SU-DHL-6 (cell line): Measurements from ENCODE around the gene COL6A2.

Experiments used
- EZH2phosphoT487 ChIP-seq: fragments of 200-600 bp; sonication (generic), shearing (Covaris generic); conservative IDR thresholded peaks from 2 replicates; pipeline ENCODE4 v1.6.1; 2018; ENCODE audit warnings: mild to moderate bottlenecking, antibody characterized with exemption, low read length, moderate library complexity, mixed read lengths
- TF ChIP-seq, protein P1 (sequence below): fragments of 200-600 bp; sonication (generic); IDR thresholded peaks from one replicate; pipeline ENCODE4 v1.5.1; 2017; ENCODE audit warnings: antibody characterized with exemption, mild to moderate bottlenecking, low read length, moderate library complexity; ENCODE audit not compliant: insufficient read depth, poor library complexity, severe bottlenecking

DNA sequence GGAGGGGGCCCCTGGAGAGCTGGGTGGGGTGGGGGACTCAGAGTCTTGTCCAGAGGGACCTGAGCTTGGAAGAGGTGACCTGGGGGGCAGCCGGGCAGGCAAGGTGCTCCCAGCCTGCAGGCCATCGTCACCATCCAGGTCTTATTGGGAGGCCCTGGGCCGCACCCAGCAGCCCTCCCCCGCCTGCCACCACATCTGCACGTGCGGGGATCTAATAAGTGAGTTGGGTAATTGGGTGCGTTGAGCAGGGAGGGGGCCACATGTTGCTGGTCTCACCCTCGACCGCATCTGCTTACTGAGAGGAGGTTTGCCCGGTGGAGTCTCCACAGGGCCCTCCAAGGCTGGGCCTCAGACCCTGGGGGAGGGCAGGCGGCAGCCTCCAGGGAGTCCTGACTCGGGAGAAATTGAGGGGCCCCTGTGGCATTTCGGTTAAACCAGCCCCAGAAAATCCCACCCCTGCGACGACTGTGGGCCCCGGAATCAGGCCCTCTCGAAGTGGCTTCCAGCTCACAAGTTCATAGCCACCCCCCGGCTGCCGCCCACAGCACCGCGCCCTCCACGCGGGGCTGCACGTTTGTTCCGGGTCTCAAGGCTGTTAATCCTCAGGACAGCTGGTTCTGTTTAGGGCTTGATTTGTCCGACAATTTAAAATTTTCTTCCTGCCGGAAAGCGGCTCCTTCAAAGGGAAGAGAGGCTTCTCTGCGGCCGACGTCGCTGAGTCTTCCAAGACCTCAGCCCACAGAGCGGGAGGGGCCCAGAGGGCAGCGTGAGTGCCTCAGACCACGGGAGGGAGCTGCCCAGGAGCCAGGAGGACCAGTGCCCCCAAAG, 14.7 kb upstream of the COL6A2 start:
- TF ChIP-seq, protein P1, sequence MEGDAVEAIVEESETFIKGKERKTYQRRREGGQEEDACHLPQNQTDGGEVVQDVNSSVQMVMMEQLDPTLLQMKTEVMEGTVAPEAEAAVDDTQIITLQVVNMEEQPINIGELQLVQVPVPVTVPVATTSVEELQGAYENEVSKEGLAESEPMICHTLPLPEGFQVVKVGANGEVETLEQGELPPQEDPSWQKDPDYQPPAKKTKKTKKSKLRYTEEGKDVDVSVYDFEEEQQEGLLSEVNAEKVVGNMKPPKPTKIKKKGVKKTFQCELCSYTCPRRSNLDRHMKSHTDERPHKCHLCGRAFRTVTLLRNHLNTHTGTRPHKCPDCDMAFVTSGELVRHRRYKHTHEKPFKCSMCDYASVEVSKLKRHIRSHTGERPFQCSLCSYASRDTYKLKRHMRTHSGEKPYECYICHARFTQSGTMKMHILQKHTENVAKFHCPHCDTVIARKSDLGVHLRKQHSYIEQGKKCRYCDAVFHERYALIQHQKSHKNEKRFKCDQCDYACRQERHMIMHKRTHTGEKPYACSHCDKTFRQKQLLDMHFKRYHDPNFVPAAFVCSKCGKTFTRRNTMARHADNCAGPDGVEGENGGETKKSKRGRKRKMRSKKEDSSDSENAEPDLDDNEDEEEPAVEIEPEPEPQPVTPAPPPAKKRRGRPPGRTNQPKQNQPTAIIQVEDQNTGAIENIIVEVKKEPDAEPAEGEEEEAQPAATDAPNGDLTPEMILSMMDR, result no peak
- TF ChIP-seq EZH2phosphoT487, result no peak
